GM23248 (cell line): Measurements from ENCODE around the gene DPM1.

Experiments
- EZH2 ChIP-seq: fragments of 200-600 bp; sonication (generic); IDR thresholded peaks from 2 replicates; pipeline ENCODE4 v1.6.1; 2018; ENCODE audit warnings: antibody characterized with exemption, mild to moderate bottlenecking; ENCODE audit not compliant: insufficient read depth, poor library complexity, severe bottlenecking
- EZH2phosphoT487 ChIP-seq: fragments of 200-600 bp; sonication (generic); IDR thresholded peaks from 2 replicates; pipeline ENCODE4 v1.6.1; 2018; ENCODE audit warnings: antibody characterized with exemption, moderate library complexity, mild to moderate bottlenecking, low read depth; ENCODE audit not compliant: insufficient read depth

DNA sequence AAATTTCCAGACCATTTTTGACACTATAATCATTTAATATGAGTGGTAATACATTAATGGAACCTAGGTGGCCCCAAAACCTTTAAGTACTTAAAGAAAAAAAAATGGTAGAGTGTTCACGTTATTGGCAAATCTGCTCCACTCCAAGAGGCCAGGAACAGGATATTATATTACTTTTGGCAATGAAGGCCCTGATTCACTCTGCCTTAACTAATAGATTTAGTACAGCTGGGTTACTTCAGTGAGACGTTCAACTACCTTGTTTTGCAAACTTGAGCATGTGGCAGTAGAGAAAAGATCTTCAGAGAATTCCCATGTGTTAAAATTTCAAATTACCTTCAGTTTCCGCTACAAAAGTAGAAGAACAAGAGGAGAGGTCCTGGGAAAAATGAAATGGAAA lies 39.9 kb downstream of the DPM1 start:
- TF ChIP-seq EZH2 (no peak), EZH2phosphoT487 (no peak)
